IMR-90 (cell line): Measurements from ENCODE around the gene PLCB2. TPM values are rescaled to one million over a fixed set of nuclear protein-coding genes. Genes with fewer than 3 reads are reported as not detected.

ENCODE experiments used
- ATAC-seq: fragments of 200-7000 bp; cut with Tn5 transposase; 2 replicates; pipeline ENCODE4 v1.9.1; 2020; ENCODE audit warnings: low read depth, mild to moderate bottlenecking, moderate library complexity
- BruUV-seq: library from RNA; stranded (reverse); fragments of 400-500 nt; replicated peaks from 2 replicates; lab custom pipeline; 2021; lab: Mats Ljungman, UMichigan
- CTCF ChIA-PET: fragments of 300-600 bp; formaldehyde crosslinking; extraction: SDS; loops from one replicate; lab custom pipeline; 2021; ENCODE audit warnings: antibody characterized with exemption; lab: Yijun Ruan, JAX
- POLR2A ChIA-PET: fragments of 300-600 bp; sonication (Branson Sonifier 250); formaldehyde crosslinking; loops from one replicate; lab custom pipeline; 2022; ENCODE audit warnings: antibody characterized with exemption; ENCODE audit not compliant: unreplicated experiment; lab: Charles Lee
- DNase-seq: peaks from one replicate; pipeline ENCODE4 v3.0.0; 2013
- H2AFZ ChIP-seq: replicated peaks from 2 replicates; pipeline ENCODE3; 2013; ENCODE audit warnings: low read length, mild to moderate bottlenecking; ENCODE audit not compliant: poor library complexity
- H2AK5ac ChIP-seq: 2 replicates; pipeline ENCODE4 v1.6.1; 2013; ENCODE audit warnings: low read depth, low read length, inconsistent platforms
- H2AK9ac ChIP-seq: replicated peaks from 2 replicates; pipeline ENCODE3; 2013; ENCODE audit warnings: mild to moderate bottlenecking, low read depth, low read length, moderate library complexity; ENCODE audit not compliant: poor library complexity
- H2BK120ac ChIP-seq: 2 replicates; pipeline ENCODE4 v1.6.1; 2013; ENCODE audit warnings: low read depth, low read length, inconsistent platforms
- H2BK15ac ChIP-seq: 3 replicates; pipeline ENCODE4 v1.6.1; 2013; ENCODE audit warnings: low read depth, low read length, inconsistent platforms
- H2BK20ac ChIP-seq: 2 replicates; pipeline ENCODE4 v1.6.1; 2013; ENCODE audit warnings: low read depth, mild to moderate bottlenecking, inconsistent platforms, low read length, moderate library complexity
- H2BK5ac ChIP-seq: 2 replicates; pipeline ENCODE4 v1.6.1; 2013; ENCODE audit warnings: mild to moderate bottlenecking, low read depth, low read length, inconsistent platforms; ENCODE audit not compliant: poor library complexity, severe bottlenecking
- H3K14ac ChIP-seq: replicated peaks from 2 replicates; pipeline ENCODE4 v1.6.1; 2013; ENCODE audit warnings: low read depth, low read length, inconsistent platforms
- H3K18ac ChIP-seq: 2 replicates; pipeline ENCODE4 v1.6.1; 2013; ENCODE audit warnings: low read depth, low read length, control low read depth
- H3K23ac ChIP-seq: 2 replicates; pipeline ENCODE4 v1.6.1; 2013; ENCODE audit warnings: low read depth, low read length, inconsistent platforms
- H3K27ac ChIP-seq: 2 replicates; pipeline ENCODE4 v1.5.1; 2013; ENCODE audit warnings: mild to moderate bottlenecking, control low read depth, low read length; ENCODE audit not compliant: insufficient read depth
- H3K27me3 ChIP-seq: 2 replicates; pipeline ENCODE4 v1.6.1; 2013; ENCODE audit warnings: low read length; ENCODE audit not compliant: control insufficient read depth, insufficient read depth
- H3K36me3 ChIP-seq: 2 replicates; pipeline ENCODE4 v1.6.1; 2013; ENCODE audit warnings: low read length, mixed read lengths; ENCODE audit not compliant: control insufficient read depth, insufficient read depth
- H3K4ac ChIP-seq: 2 replicates; pipeline ENCODE4 v1.6.1; 2013; ENCODE audit warnings: low read depth, low read length, inconsistent platforms
- H3K4me1 ChIP-seq: 2 replicates; pipeline ENCODE4 v1.6.1; 2013; ENCODE audit warnings: low read length, mixed read lengths; ENCODE audit not compliant: control insufficient read depth, insufficient read depth
- H3K4me2 ChIP-seq: 2 replicates; pipeline ENCODE4 v1.6.1; 2013; ENCODE audit warnings: low read depth, mild to moderate bottlenecking, control low read depth, low read length, moderate library complexity
- H3K4me3 ChIP-seq: 2 replicates; pipeline ENCODE4 v1.5.1; 2013; ENCODE audit warnings: low read depth, mild to moderate bottlenecking, control low read depth, low read length, moderate library complexity; ENCODE audit not compliant: insufficient read depth
- H3K56ac ChIP-seq: 2 replicates; pipeline ENCODE4 v1.6.1; 2013; ENCODE audit warnings: low read length, inconsistent platforms; ENCODE audit not compliant: insufficient read depth; ENCODE audit errors: extremely low read depth
- H3K79me1 ChIP-seq, 2 experiments: 2 replicates each; pipeline ENCODE4 v1.6.1; 2013; ENCODE audit warnings: low read length in 2 of 2, inconsistent platforms in 1 of 2, low read depth in 1 of 2
- H3K9ac ChIP-seq: 2 replicates; pipeline ENCODE4 v1.6.1; 2013; ENCODE audit warnings: low read depth, low read length, control low read depth
- H3K9me1 ChIP-seq: 2 replicates; pipeline ENCODE4 v1.6.1; 2013; ENCODE audit warnings: low read length, inconsistent platforms; ENCODE audit not compliant: insufficient read depth
- H3K9me3 ChIP-seq: 2 replicates; pipeline ENCODE4 v1.6.1; 2013; ENCODE audit warnings: low read length; ENCODE audit not compliant: control insufficient read depth, insufficient read depth
- H4K20me1 ChIP-seq: 2 replicates; pipeline ENCODE4 v1.6.1; 2013; ENCODE audit warnings: low read length, inconsistent platforms; ENCODE audit not compliant: insufficient read depth
- H4K5ac ChIP-seq: 2 replicates; pipeline ENCODE4 v1.6.1; 2013; ENCODE audit warnings: mild to moderate bottlenecking, low read depth, low read length, control low read depth
- H4K8ac ChIP-seq, 2 experiments: 2 replicates each; pipeline ENCODE4 v1.6.1; 2013; ENCODE audit warnings: low read depth in 2 of 2, low read length in 2 of 2, control low read depth in 1 of 2, inconsistent platforms in 1 of 2
- H4K91ac ChIP-seq: 2 replicates; pipeline ENCODE4 v1.6.1; 2013; ENCODE audit warnings: low read depth, low read length, inconsistent platforms; ENCODE audit not compliant: insufficient read depth
- BHLHE40 ChIP-seq: fragments of 150-350 bp; IDR thresholded peaks from 2 replicates; pipeline ENCODE4 v1.6.1; 2016; ENCODE audit warnings: mild to moderate bottlenecking, low read depth, low read length
- CEBPB ChIP-seq: IDR thresholded peaks from 2 replicates; pipeline ENCODE4 v1.6.1; 2012; ENCODE audit warnings: low read depth, low read length, improper control_type of control experiment
- CHD1 ChIP-seq: IDR thresholded peaks from 2 replicates; pipeline ENCODE4 v1.6.1; 2012; ENCODE audit warnings: low read depth, low read length, improper control_type of control experiment
- FOS ChIP-seq: fragments of 150-350 bp; IDR thresholded peaks from 2 replicates; pipeline ENCODE4 v1.6.1; 2016; ENCODE audit warnings: low read depth, low read length
- MAFK ChIP-seq: IDR thresholded peaks from 2 replicates; pipeline ENCODE4 v1.6.1; 2012; ENCODE audit warnings: low read depth, low read length, improper control_type of control experiment
- MAZ ChIP-seq: IDR thresholded peaks from 2 replicates; pipeline ENCODE4 v1.6.1; 2012; ENCODE audit warnings: low read depth, mild to moderate bottlenecking, low read length, improper control_type of control experiment, moderate library complexity, borderline replicate concordance
- MXI1 ChIP-seq: IDR thresholded peaks from 2 replicates; pipeline ENCODE4 v1.6.1; 2012; ENCODE audit warnings: low read depth, mild to moderate bottlenecking, low read length, moderate library complexity, borderline replicate concordance
- NFE2L2 ChIP-seq: fragments of 150-350 bp; IDR thresholded peaks from 2 replicates; pipeline ENCODE4 v1.6.1; 2016; ENCODE audit warnings: low read depth, mild to moderate bottlenecking, low read length
- POLR2A ChIP-seq: IDR thresholded peaks from 2 replicates; pipeline ENCODE4 v1.6.1; 2012; ENCODE audit warnings: mild to moderate bottlenecking, low read depth, low read length
- RAD21 ChIP-seq: IDR thresholded peaks from 2 replicates; pipeline ENCODE4 v1.6.1; 2012; ENCODE audit warnings: low read length, improper control_type of control experiment
- RCOR1 ChIP-seq: IDR thresholded peaks from 2 replicates; pipeline ENCODE4 v1.6.1; 2012; ENCODE audit warnings: mild to moderate bottlenecking, low read length, improper control_type of control experiment; ENCODE audit not compliant: insufficient replicate concordance
- RFX5 ChIP-seq: IDR thresholded peaks from 2 replicates; pipeline ENCODE4 v1.8.0; 2012; ENCODE audit warnings: low read depth, mild to moderate bottlenecking, low read length, moderate library complexity
- SMC3 ChIP-seq: fragments of 150-350 bp; IDR thresholded peaks from 2 replicates; pipeline ENCODE4 v1.6.1; 2016; ENCODE audit warnings: low read depth, mild to moderate bottlenecking, antibody characterized with exemption, low read length, moderate library complexity
- WGBS, 2 experiments: methylation state at CpG; one replicate each; pipeline versions ENCODE4 v1.1.5 to v1.1.7; 2013; ENCODE audit warnings: missing lambda C conversion rate in 2 of 2; ENCODE audit not compliant: insufficient read length in 1 of 2; ENCODE audit errors: extremely low coverage in 2 of 2; 5-methylcytosine and 5-hydroxymethylcytosine counted together
- dilution Hi-C: fragments of 300-500 bp; cut with HindIII; formaldehyde crosslinking; loops from one replicate; pipeline ENCODE4 v1.14.3; 2018; ENCODE audit warnings: low sequenced_read_pairs; ENCODE audit not compliant: unreplicated experiment
- in situ Hi-C: fragments of 300-500 bp; cut with MboI; formaldehyde crosslinking; loops from 3 replicates; pipeline ENCODE4 v1.14.3; 2019; ENCODE audit warnings: low sequenced_read_pairs, inconsistent platforms, mixed read lengths
- intact Hi-C: fragments of 100-400 bp; cut with micrococcal nuclease; formaldehyde crosslinking; loops from 2 replicates; pipeline ENCODE4 v1.10.0; 2022
- polyA plus RNA-seq, 3 experiments: library from polyadenylated mRNA; depleted of rRNA; stranded (reverse); fragments of >200 nt; gene quantifications; 2 replicates each; pipeline ENCODE4 v1.2.3, GENCODE V29; 2012; ENCODE audit warnings: low replicate concordance in 1 of 3
- total RNA-seq: library from RNA; depleted of rRNA; stranded (reverse); fragments of >200 nt; gene quantifications from 2 replicates; pipeline ENCODE4 v1.2.3, GENCODE V29; 2012
- TF ChIP-seq, protein P1 (sequence below): fragments of 150-350 bp; IDR thresholded peaks from 2 replicates; pipeline ENCODE4 v1.6.1; 2017; ENCODE audit warnings: mild to moderate bottlenecking, antibody characterized with exemption, low read length, low read depth
- TF ChIP-seq, protein P2 (sequence below): conservative IDR thresholded peaks from 2 replicates; pipeline ENCODE4 v1.5.1; 2012; ENCODE audit warnings: mild to moderate bottlenecking, low read depth, low read length, improper control_type of control experiment
- TF ChIP-seq, protein P3 (sequence below): fragments of 150-350 bp; IDR thresholded peaks from 2 replicates; pipeline ENCODE4 v1.6.1; 2016; ENCODE audit warnings: low read depth, mild to moderate bottlenecking, low read length, moderate library complexity, borderline replicate concordance

Gene PLCB2
- total and polyA plus RNA-seq, 2 of the 4 experiments (the other 2 are of a cell fraction), result 0.18 to 1.4 TPM

DNA sequence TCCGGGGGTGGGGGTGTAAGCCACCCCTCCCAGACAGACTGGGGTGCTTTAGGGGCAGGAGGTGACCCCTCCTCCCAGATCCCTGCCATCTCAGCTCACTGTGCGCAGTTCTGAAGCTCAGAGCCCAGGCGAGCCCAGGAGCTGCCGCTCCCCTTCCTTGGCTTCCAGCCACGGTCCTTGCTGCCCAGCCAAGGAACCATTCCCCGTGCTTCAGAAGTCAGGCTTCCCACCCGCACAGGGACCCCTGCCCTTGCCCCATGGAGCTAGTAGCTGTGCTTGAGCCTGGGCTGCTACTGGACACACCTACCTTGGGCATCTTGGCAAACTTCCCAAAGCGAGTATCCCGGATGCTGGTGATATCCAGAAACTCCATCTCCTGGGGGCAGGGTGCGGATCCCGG, 4.8 kb downstream of the PLCB2 start:
- Histone ChIP-seq H3K23ac (no peak overlapping the region), H4K20me1 (no peaks in the 10 kb centered on the region), H3K79me1 (no peaks in the 10 kb centered on the region), H2BK120ac (no peak overlapping the region), H3K56ac (no peak overlapping the region), H3K9ac (no peak overlapping the region), H2AK9ac (no peak overlapping the region), H4K5ac (no peak overlapping the region), H3K9me1 (no peaks in the 10 kb centered on the region), H2BK5ac (no peak overlapping the region), H2BK20ac (no peak overlapping the region), H3K14ac (no peak overlapping the region), H4K91ac (no peak overlapping the region), H4K8ac (no peak overlapping the region), H2AFZ (no peak overlapping the region), H3K4me2 (no peak overlapping the region), H3K27me3 (peaks cover 61% of the 10 kb centered on the region), H3K4me1 (peaks cover 6% of the 10 kb centered on the region), H2AK5ac (no peak overlapping the region), H2BK15ac (no peak overlapping the region), H3K4ac (no peak overlapping the region), H3K18ac (no peak overlapping the region), H3K27ac (no peak overlapping the region), H3K36me3 (no peaks in the 10 kb centered on the region), H3K4me3 (no peak overlapping the region), H3K9me3 (peaks cover 8% of the 10 kb centered on the region)
- dilution Hi-C loops (no loop called here), intact Hi-C loops (no loop called here), in situ Hi-C loops (no loop called here)
- DNase-seq, result no peak
- TF ChIP-seq SMC3 (no peak), CHD1 (no peak), BHLHE40 (no peak), CEBPB (no peak), NFE2L2 (no peak), MAZ (no peak), MXI1 (no peak), RCOR1 (no peak), MAFK (no peak), POLR2A (no peak), RAD21 (no peak), RFX5 (no peak), FOS (no peak)
- TF ChIP-seq, protein P1, sequence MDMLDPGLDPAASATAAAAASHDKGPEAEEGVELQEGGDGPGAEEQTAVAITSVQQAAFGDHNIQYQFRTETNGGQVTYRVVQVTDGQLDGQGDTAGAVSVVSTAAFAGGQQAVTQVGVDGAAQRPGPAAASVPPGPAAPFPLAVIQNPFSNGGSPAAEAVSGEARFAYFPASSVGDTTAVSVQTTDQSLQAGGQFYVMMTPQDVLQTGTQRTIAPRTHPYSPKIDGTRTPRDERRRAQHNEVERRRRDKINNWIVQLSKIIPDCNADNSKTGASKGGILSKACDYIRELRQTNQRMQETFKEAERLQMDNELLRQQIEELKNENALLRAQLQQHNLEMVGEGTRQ, result no peak
- TF ChIP-seq, protein P2, sequence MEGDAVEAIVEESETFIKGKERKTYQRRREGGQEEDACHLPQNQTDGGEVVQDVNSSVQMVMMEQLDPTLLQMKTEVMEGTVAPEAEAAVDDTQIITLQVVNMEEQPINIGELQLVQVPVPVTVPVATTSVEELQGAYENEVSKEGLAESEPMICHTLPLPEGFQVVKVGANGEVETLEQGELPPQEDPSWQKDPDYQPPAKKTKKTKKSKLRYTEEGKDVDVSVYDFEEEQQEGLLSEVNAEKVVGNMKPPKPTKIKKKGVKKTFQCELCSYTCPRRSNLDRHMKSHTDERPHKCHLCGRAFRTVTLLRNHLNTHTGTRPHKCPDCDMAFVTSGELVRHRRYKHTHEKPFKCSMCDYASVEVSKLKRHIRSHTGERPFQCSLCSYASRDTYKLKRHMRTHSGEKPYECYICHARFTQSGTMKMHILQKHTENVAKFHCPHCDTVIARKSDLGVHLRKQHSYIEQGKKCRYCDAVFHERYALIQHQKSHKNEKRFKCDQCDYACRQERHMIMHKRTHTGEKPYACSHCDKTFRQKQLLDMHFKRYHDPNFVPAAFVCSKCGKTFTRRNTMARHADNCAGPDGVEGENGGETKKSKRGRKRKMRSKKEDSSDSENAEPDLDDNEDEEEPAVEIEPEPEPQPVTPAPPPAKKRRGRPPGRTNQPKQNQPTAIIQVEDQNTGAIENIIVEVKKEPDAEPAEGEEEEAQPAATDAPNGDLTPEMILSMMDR, result no peak
- TF ChIP-seq, protein P3, sequence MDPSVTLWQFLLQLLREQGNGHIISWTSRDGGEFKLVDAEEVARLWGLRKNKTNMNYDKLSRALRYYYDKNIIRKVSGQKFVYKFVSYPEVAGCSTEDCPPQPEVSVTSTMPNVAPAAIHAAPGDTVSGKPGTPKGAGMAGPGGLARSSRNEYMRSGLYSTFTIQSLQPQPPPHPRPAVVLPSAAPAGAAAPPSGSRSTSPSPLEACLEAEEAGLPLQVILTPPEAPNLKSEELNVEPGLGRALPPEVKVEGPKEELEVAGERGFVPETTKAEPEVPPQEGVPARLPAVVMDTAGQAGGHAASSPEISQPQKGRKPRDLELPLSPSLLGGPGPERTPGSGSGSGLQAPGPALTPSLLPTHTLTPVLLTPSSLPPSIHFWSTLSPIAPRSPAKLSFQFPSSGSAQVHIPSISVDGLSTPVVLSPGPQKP, result no peak
- ATAC-seq, result no peak
- 33% methylated on average over 3 of the region's 11 CpGs; no CpG with 5 or more reads in 1 of the 2 experiments for WGBS, 2 experiments
- CTCF ChIA-PET, result no interaction called here
- no TSS peak for BruUV-seq
- POLR2A ChIA-PET, result no interaction called here
